Stimulated activated CD8-positive, alpha-beta memory T cell treated with anti-CD3 and anti-CD28 coated beads, Interleukin-7, amount 100 ng/mL, for 48 hours (primary cell): Measurements from ENCODE around the gene RBM39.
"Not testable (repeated sequence)": the region's sequence is repeated elsewhere in the genome, so short reads cannot be mapped to it uniquely, and the experiment has no call there.

ENCODE experiments used
- DNase-seq, 2 donors: peaks; one replicate each; pipeline ENCODE4 v3.0.0-alpha.2; 2020; ENCODE audit warnings: low read depth in 1 of 2; ENCODE audit errors: extremely low read depth in 1 of 2

RBM39 gene

DNA sequence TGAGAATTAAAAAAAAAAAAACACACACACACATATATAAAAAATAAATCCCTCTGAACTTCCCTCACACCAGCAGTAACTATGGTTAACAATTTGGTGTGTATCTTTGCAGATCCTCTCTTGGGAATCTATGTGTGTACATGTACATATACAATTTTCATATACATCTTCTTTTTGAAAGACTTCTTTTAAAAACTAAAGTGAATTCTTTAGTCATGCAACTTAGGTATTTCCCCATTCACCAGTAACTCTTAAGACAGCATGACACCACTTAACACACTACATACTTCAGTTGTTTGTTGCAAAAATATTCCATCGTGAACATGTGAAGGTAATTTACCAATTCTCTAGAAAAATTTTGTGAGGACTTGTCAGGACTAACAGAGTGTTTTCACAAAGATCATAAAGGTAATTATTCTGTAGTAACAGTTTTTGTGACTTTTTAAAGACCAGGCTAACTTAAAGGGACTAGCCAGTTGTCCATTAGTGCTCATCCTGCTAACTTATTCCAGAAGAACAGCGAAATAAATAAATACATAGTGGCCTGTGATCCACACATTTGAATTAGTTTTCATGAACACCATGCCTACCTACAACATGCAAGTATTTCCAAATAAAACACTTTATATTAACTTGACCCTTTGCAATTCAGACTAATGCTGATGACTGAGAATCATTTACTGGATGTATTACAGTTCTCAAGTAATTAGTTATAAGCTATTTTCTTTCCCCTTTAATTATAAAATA lies 12.1 kb downstream of the RBM39 start:
- DNase-seq, result no peak

DNA sequence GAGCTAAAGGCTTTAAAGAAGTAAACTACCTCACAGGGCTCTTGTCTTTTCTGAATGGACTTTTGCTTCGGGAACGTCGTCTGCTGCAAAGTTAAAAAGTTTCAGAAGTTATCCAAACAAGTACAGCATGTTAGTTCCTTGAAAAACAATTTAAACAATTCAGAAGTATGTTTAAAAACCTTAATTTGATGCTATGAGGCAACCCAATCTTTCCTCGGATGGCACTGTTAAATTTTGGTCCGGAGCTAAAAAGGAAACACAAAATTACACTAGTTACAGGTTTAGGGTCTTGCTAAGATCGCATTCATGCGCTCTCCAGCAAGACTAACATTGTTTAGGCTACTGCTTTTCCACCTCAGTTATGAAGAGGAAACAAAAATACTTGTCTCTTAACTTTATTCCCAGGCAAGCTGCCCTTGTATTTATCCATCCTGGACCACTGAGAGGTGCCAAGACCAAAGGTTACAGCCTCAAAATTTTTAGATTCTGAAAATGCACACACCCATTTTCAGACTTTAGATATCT lies 12.7 kb downstream of the RBM39 start:
- no peak for DNase-seq

DNA sequence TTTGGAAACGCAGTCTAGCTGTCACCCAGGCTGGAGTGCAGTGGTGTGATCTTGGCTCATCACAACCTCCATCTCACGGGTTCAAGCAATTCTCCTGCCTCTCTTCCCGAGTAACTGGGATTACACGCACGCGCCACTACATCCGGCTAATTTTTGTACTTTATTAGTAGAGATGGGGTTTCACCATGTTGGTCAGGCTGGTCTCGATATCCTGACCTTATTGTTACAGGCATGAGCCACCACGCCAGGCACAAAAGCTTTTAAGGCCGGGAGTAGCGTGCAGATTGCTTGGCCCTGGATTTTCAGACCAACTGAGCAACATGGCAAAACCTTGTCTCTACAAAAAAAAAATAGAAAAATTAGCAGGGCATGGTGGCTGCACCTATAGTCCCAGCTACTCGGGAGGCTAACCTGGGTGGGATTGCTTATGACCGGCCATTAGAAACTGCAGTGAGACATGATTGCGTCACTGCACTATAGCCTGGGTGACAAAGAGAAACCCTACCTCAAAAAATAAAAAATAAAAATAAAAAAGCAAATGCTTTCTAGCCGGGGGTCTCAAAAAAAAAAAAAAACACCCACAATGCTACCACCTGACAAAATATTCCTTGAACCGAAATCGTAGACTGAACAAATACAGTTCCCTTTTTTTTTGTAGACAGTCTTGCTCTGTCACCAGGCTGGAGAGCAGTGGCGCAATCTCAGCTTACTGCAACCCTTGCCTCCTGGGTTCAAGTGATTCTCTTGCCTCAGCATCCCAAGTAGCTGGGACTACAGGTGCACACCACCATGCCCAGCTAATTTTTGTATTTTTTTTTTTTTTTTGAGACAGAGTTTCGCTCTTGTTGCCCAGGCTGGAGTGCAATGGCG lies 15.0 kb downstream of the RBM39 start:
- no peak for DNase-seq

DNA sequence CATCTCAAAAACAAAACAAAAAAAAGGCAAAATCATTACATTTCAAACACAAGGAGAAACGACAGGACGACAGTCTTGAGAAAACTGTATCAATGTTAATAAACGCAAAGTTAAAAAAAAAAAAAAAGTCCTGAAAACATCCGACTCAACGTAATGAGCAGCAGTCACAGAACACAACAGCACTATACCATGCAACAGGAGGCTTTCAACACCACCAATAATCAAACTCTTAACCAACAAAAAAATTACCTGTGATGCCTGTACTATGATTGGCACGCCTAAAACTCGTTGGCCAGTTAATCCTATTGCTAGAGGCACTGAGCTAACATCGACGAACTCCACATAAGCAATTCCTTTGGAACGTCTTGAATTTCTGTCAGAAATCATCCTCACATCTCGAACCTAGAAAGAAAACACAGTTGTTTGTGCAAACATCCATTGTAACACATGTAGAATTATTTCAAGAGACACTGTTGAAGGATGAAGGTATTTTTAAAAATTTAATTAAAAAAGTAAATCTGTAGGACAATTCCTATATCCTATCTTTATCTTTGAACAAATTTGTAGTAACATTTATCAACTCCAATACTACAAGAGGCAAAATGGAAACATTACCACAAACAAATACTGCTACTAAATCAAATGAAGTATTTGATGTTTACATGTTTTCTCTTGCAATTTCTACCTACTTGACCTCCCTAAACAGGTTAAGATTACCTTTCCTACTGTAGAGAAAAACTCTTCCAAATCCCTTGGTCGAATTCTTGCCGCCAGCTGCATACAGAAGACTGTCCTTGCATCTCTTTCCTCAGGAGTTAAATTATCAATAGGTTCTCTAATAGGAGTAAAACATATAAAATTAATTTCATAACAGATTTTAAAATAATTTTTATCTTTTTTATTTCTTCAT lies 17.5 kb downstream of the RBM39 start:
- DNase-seq, result no peak

DNA sequence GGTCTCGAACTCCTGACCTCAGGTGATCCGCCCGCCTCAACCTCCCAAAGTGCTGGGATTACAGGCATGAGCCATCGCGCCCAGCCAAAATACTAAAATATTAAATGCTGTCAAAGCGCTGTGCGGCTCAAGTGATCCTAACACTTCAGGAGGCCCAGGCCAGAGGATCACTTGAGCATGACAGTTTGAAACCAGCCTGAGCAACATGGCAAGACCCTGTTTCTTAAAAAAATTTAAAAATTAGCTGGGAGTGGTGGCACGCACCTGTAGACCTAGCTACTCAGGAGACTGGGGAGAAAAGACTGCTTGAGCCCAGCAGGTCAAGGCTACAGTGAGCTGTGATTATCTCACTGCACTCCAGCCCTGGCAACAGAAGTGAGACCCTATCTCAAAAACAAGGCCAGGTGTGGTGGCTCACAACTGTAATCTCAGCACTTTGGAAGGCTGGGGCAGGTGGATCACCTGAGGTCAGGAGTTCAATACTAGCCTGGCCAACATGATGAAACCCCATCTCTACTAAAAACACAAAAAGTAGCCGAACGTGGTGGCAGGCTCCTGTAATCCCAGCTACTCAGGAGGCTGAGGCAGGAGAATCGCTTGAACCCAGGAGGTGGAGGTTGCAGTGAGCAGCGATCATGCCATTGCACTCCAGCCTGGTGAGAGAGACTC lies 18.3 kb downstream of the RBM39 start:
- not testable (repeated sequence) for DNase-seq

DNA sequence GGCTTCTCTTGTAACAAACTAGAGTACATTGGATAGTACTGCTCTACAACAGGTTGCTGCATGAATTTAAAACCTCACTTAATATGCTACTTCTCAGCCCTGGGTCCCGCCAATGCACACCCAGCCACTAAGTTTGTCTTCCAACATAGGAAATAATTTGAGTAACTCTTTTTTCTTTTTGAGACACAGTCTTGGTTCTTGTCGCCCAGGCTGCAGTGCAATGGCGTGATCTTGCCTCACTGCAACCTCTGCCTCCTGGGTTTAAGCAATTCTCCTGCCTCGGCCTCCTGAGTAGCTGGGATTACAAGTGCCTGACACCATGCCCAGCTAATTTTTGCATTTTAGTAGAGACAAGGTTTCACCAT lies 18.8 kb downstream of the RBM39 start:
- not testable (repeated sequence) for DNase-seq

DNA sequence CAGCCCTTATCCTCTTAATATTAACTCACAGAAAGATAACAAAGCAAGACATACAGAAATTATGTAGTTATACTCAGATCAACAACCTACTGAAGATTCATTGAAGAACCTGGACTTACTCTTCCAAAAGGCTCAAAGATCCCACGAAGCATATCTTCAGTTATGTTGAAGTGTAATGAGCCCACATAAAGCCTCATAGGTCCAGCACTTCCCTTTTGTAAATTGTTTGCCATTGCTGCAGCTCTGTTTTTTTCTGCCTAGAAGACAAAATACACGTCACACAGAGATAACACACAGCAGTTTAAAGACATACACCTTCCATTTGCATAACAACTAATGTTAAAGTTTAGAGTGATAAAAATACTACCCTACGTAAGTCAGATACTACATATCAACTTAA lies 20.4 kb downstream of the RBM39 start:
- DNase-seq, result no peak

DNA sequence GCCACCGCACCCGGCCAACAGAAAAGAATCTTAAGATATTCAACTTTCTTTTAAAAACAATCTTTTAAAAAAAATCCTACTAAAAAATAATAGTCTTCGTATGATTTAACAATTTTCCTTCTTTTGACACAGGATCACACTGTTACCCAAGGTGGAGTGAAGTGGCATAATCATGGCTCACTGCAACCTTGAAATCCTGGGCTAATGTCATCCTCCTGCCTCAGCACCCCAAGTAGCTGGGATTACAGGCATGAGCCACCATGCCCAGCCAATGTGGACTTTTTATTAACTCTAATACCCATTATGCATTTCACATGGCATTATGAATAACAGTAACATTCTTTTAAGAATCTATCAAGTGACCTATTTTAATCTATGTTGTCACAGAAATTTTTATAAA lies 20.8 kb downstream of the RBM39 start:
- DNase-seq, result no peak

DNA sequence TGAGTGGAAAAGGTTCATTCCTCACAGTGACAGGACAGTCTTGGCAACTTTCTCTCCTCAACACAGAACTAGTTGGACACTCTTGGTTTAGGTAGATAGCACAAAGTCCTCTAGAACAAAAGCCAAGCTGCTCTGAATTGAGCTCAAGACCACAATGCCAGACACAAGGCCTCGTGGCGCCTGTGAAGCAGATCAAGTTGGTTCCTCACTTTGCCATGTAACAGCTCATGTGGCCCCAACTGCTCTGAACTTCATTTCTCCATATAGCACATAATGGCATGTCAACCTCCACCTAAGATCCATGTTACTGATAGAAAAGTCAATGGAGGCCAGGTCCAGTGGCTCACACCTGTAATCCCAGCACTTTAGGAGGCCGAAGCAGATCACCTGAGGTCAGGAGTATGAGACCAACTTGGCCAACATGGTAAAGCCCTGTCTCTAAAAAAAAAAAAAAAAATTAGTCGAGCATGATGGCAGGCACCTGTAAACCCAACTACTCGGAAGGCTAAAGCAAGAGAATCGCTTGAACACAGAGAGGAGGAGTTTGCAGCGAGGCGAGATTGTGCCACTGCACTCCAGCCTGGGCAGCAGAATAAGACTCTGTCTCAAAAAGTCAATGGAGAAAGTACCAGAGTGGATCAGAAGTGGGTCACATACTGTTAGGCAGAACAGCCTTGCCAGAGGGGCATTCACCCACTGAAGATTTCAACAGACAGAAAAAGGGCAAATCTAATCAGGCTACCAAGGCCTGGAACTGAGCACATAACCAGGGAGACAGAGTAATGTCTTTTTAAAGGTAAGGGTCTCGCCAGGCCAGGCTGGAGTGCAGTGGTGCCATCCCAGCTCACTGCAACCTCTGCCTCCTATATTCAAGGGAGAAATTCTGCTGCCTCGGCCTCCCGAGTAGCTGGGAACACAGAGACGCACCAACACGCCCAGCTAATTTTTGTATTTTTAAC lies 21.6 kb downstream of the RBM39 start:
- no peak for DNase-seq

DNA sequence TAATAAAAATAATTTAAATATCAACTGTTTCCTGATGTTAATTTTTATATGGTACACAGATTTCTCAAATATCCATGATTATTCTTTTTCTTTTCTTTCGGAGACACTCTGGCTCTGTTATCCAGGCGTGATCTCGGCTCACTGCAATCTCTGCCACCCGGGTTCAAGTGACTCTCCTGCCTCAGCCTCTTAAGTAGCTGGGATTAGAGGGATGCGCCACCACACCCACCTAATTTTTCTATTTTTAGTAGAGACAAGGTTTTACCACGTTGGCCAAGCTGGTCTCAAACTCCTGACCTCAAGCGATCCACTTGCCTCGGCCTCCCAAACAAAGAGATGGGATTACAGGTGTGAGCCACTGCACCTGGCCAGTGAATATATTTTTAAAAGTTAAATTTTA lies 22.3 kb downstream of the RBM39 start:
- no peak for DNase-seq

DNA sequence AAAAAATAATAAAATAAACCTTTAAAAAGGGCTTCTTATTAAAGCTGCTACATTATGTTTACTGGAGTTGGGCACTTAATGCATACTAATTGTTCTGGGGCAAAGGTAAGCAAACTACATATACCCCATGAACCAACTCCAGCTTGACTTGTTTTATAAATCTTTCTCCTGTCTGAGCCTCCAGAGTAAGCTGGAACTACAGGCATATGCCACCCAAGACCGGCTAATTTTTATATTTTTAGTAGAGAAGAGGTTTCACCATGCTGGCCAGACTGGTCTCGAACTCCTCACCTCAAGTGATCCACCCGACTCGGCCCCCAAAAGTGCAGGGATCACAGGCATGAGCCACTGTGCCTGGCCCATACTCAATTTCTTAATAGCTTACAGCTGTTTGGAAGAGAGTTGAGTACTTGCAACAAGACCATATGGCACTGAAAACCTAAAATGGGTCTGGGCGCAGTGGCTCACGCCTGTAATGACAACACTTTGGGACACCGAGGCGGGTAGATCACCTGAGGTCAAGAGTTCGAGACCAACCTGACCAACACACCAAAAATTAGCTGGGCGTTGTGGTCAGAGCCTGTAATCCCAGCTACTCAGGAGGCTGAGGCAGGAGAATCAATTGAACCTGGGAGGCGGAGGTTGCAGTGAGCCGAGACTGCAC lies 23.0 kb downstream of the RBM39 start:
- no peak for DNase-seq

DNA sequence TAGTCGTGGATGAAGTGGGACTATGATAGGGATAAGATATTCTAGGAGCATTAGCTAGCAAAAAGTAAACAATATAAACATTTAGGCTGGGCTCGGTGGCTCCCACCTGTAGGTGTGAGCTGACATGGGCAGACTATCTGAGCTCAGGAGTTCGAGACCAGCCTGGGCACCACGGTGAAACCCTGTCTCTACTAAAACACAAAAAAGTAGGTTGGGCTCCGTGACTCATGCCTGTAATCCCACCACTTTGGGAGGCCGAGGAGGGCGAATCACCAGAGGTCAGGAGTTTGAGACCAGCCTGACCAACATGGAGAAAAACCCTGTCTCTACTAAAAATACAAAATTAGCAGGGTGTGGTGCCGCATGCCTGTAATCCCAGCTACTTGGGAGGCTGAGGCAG lies 23.7 kb downstream of the RBM39 start:
- not testable (repeated sequence) for DNase-seq

DNA sequence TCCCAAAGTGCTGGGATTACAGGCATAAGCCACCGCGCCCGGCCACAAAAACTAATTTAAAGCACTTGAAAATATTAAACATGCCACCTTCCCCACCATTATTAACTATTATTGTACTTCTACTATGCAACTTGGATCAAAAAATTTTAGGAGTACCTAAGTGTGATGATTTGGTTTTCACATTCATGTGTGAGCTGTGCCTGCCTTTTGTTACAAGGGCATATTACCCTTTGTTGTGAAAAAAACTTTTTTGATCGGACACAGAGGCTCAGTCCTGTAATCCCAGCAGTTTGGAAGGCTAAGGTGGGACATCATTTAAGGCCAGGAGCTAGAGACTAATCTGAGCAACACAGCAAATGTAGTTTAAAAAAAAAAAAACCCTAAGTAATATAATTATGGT lies 25.7 kb downstream of the RBM39 start:
- DNase-seq, result no peak

DNA sequence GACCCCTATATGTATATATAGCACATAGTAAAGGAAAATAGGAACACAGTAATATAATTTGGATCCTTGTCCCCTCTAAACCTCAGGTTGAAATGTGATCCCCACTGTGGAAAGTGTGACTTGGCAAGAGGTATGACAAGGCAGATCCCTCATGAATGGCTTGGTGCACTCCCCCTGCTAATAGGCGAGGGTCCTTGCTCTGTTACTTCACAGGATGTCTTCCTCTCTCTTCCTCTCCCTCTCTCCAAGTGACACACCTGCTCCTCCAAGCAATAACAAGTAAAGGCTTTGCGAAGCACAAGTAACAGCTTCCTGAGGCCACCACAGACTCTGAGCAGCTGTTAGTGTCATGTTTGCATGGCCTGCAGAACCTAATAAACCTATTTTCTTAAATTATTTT lies 26.4 kb downstream of the RBM39 start:
- DNase-seq, result no peak

DNA sequence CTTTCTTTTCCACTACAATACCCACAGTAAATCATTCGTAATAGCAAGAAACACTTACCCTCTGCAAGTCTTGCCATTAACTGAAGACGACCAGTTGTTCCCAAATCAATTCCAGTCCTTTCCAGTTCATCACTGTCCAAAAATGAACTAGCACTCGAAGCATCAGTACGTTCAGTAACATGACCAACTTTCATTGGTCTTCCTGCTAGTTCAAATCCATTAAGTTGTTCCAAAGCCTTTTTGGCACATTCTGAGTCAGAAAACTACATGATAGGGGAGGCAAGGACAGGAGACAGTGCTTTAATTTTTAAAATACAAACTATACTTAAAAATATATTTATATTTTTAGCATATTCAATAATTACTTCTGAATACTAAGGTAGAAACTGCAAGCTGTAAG lies 27.9 kb downstream of the RBM39 start:
- DNase-seq, result no peak

DNA sequence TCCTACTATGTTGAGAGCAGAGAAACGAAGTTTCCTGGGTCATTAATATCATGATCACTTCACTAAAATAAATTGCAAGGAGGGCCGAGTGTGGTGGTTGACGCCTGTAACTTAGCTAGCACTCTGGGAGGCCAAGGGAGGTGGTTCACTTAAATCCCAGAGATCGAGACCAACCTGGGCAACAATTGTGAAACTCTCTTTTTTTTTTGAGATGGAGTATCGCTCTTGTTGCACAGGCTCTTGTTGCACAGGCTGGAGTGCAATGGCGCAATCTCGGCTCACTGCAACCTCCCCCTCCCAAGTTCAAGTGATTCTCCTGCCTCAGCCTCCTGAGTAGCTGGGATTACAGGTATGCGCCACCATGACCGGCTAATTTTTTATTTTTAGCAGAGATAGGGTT lies 28.9 kb downstream of the RBM39 start:
- DNase-seq, result not testable (repeated sequence)

DNA sequence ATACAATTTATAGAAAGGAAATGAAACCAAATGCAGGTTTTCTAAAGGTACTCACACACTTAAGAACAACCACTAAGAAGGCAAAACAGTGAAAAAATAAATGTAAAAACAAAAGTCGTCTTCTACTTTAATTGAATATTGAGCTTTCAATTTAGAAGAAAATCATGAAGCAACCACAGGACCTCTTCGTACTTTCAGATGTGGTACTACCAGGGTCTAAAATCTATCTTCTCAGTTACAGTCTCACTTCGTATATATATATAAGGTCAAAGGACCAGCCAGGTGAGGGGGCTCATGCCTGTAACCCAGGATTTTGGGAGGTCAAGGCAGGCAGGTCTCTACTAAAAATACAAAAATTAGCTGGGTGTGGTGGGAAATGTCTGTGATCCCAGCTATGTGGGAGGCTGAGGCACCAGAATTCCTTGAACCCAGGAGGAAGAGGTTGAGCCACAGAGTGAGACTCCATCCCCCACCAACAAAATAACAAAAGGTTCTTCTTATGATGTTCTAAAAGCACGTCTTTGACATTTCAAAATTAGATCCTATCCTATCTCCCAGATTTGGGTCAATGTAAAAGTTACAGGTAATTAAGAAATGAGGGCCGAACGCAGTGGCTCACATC lies 30.4 kb downstream of the RBM39 start:
- no peak for DNase-seq

DNA sequence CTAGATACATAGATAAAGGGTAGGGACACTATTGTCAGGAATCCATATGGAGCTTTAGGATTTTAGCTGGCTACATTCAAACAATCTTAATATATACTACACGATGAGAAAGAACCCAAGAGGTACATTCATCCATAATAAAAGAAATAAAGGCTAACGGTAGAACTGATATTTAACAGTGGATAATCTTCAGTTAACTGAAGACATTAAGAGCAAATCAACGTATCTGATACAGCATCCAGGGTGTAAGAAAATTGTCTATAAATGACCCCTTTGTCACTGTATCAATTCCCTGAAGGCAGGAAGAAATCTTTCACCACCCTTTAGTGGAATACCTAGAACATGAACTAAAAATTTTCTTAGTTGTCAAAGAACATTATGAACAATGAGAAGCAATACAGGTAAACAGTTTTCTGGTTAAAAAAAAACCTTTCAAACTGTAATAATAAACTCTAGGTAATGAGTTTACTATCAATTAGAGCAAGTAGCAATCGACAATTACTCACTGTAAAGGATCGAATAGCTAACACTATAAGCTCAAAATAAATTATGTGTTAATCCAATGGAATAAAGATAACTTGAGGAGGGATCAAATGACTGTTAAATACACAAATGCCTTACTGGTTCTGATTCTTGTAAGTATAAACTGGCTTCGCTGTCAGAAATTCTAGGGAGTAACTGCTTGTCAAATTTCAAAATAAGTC lies 31.0 kb downstream of the RBM39 start:
- DNase-seq, result no peak
